KMS-11 (cell line): ENCODE results near the gene MYT1.
"Not testable (repeated sequence)": the region's sequence is repeated elsewhere in the genome, so short reads cannot be mapped to it uniquely, and the experiment has no call there.

Experiments
- H2AFZ ChIP-seq: fragments of 200-600 bp; sonication (generic); 2 replicates; pipeline ENCODE4 v1.6.1; 2016; ENCODE audit warnings: antibody characterized with exemption, mixed run types, low read depth
- H3K27ac ChIP-seq: fragments of 200-600 bp; sonication (generic); 2 replicates; pipeline ENCODE4 v1.6.1; 2016; ENCODE audit warnings: mild to moderate bottlenecking, mixed run types
- H3K27me3 ChIP-seq: fragments of 200-600 bp; sonication (generic); 2 replicates; pipeline ENCODE4 v1.6.1; 2017; ENCODE audit warnings: mild to moderate bottlenecking, low read depth, mixed run types, moderate library complexity; ENCODE audit not compliant: insufficient read depth
- H3K36me3 ChIP-seq: fragments of 200-600 bp; sonication (generic); 2 replicates; pipeline ENCODE4 v1.6.1; 2017; ENCODE audit warnings: mild to moderate bottlenecking, mixed run types; ENCODE audit not compliant: insufficient read depth
- H3K4me1 ChIP-seq: fragments of 200-600 bp; sonication (generic); 2 replicates; pipeline ENCODE4 v1.6.1; 2016; ENCODE audit warnings: mild to moderate bottlenecking, low read depth, mixed run types; ENCODE audit not compliant: poor library complexity, severe bottlenecking
- H3K4me2 ChIP-seq: fragments of 200-600 bp; sonication (generic); 2 replicates; pipeline ENCODE4 v1.7.0; 2016; ENCODE audit warnings: mild to moderate bottlenecking, mixed run types
- H3K4me3 ChIP-seq: fragments of 200-600 bp; sonication (generic); IDR thresholded peaks from 2 replicates; pipeline ENCODE4 v1.6.1; 2017; ENCODE audit warnings: low read depth, low read length, mixed read lengths; ENCODE audit not compliant: insufficient read depth
- H3K79me2 ChIP-seq: fragments of 200-600 bp; sonication (generic); 2 replicates; pipeline ENCODE4 v1.6.1; 2016; ENCODE audit warnings: low read depth, mixed run types; ENCODE audit not compliant: insufficient read depth
- H3K9ac ChIP-seq: fragments of 200-600 bp; sonication (generic); 2 replicates; pipeline ENCODE4 v1.6.1; 2016; ENCODE audit warnings: mild to moderate bottlenecking, mixed run types
- H4K20me1 ChIP-seq: fragments of 200-600 bp; sonication (generic); 2 replicates; pipeline ENCODE4 v1.6.1; 2016; ENCODE audit warnings: mild to moderate bottlenecking, mixed run types; ENCODE audit not compliant: insufficient read depth
- TF ChIP-seq, protein P1 (sequence below): fragments of 200-600 bp; sonication (generic); conservative IDR thresholded peaks from 2 replicates; pipeline ENCODE4 v1.6.1; 2017; ENCODE audit warnings: low read depth, mild to moderate bottlenecking, antibody characterized with exemption, low read length, moderate library complexity, mixed read lengths

MYT1 gene

DNA sequence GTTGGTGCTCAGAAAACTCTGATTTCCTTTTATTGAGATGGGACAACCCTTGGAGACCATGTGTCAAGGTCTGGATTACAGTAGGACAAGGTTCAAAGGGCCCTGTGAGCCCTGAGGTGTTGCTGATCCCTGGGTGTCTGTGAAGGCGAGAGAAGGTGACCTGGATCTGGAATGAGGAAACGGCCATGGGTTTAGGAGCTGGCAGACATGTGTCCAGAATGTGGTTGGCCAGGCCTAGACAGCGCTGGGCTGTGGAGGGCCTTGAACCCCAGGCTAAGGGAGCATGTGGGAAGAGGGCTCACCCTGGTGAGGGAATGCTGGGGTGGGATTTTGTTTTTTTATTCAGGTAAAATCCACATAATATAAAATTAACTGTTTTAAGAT lies 116.2 kb downstream of the MYT1 start:
- Histone ChIP-seq H2AFZ (no peak overlapping the region), H4K20me1 (no peaks in the 10 kb centered on the region), H3K36me3 (no peaks in the 10 kb centered on the region), H3K4me1 (no peaks in the 10 kb centered on the region), H3K79me2 (no peaks in the 10 kb centered on the region), H3K4me3 (no peak overlapping the region), H3K27me3 (peaks cover 6% of the 10 kb centered on the region; the same call in 1 of the 2 replicates), H3K27ac (no peak overlapping the region), H3K9ac (no peak overlapping the region), H3K4me2 (no peak overlapping the region)
- TF ChIP-seq, protein P1, sequence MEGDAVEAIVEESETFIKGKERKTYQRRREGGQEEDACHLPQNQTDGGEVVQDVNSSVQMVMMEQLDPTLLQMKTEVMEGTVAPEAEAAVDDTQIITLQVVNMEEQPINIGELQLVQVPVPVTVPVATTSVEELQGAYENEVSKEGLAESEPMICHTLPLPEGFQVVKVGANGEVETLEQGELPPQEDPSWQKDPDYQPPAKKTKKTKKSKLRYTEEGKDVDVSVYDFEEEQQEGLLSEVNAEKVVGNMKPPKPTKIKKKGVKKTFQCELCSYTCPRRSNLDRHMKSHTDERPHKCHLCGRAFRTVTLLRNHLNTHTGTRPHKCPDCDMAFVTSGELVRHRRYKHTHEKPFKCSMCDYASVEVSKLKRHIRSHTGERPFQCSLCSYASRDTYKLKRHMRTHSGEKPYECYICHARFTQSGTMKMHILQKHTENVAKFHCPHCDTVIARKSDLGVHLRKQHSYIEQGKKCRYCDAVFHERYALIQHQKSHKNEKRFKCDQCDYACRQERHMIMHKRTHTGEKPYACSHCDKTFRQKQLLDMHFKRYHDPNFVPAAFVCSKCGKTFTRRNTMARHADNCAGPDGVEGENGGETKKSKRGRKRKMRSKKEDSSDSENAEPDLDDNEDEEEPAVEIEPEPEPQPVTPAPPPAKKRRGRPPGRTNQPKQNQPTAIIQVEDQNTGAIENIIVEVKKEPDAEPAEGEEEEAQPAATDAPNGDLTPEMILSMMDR = no peak

DNA sequence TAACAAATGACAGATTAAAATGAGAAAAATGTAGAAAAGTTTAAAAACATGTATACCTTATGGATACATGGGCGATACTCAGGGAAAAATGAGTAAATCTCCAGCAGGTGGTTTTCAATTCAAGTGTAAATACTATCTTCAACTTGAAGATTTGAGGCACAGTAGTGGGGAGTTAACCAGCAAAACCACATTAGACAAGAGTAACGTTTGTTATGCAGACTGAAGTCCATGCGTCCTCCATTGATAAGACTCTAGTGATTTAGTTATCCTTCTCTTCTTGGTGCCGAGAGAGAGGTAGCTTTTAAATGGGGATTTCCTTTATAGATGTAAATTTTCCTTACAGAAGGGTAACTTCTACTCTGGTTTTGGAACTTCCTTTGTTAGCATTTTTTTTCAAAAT lies 119.4 kb downstream of the MYT1 start:
- Histone ChIP-seq H3K4me3 (no peak overlapping the region), H3K79me2 (no peaks in the 10 kb centered on the region), H3K36me3 (no peaks in the 10 kb centered on the region), H4K20me1 (no peaks in the 10 kb centered on the region), H3K27ac (no peak overlapping the region), H3K9ac (no peak overlapping the region), H3K27me3 (peaks cover 6% of the 10 kb centered on the region; the same call in 1 of the 2 replicates), H3K4me2 (no peak overlapping the region), H3K4me1 (no peaks in the 10 kb centered on the region), H2AFZ (no peak overlapping the region)
- TF ChIP-seq, protein P1 = no peak

DNA sequence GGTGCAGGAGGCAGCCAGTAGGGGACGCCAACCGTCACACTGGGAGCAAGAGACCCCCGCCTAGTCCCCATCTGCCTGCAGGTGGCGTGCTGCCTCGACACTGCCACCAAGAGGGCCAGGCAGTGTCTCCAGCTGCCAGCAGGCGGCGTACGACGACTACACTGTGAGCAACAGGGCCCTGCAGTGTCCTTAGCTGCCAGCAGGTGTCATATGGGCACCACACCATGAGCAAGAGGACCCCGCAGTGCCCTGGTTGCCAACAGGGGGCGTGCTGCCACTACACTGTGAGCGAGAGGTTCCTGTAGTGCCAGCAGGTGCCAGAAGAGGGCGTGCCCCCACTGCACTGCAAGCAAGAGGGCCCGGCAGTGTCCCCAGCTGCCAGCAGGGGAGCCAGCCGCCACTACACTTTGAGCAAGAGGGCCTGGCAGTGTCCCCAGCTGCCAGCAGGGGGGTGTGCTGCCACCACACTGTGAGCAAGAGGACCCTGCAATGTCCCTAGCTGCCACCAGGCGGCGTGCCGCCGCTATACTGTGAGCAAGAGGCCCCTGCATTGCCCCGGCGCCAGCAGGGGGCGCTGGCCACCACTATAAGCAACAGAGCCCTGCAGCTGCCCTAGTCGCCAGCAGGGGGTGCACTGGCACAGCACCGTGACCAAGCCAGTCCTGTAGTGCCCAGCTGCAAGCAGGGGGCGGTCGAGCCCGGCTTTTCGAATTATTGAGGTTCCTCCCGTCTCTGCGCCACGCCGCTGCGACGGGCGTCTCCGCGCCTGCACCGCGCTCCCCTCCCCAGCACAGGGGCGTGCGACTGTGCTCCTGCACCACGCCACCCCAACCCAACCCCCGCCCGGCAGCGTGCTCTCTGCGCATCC lies 121.6 kb downstream of the MYT1 start:
- H3K36me3 ChIP-seq, H3K4me3 ChIP-seq, H3K27me3 ChIP-seq, H3K27ac ChIP-seq, H3K9ac ChIP-seq, H2AFZ ChIP-seq, H3K79me2 ChIP-seq, H4K20me1 ChIP-seq, H3K4me1 ChIP-seq, H3K4me2 ChIP-seq: not testable (repeated sequence)
- TF ChIP-seq, protein P1 = peak; percentile 97

DNA sequence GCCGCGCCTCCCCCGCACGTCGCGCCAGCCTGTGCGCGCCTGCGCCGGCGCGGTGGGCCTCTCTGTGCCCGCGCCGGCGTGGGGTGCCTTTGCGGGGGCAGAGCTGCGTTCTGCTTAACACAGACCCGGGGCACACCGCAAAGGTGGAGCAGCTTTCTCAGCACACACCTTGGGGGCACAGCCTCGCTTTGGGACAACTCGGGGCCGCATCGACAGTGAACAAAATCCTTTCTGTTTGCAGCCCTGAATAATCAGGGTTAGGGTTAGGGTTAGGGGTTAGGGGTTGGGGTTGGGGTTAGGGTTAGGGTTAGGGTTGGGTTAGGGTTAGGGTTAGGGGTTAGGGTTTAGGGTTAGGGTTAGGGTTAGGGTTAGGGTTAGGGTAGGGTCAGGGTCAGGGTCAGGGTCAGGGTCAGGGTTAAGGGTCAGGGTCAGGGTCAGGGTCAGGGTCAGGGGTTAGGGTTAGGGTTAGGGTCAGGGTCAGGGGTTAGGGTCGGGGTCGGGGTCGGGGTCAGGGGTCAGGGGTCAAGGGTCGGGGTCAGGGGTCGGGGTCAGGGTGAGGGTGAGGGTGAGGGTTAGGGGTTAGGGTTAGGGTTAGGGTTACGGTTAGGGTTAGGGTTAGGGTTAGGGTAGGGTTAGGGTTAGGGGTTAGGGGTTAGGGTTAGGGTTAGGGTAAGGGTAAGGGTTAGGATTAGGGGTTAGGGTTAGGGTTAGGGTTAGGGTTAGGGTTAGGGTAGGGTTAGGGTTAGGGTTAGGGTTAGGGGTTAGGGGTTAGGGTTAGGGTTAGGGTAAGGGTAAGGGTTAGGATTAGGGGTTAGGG lies 122.4 kb downstream of the MYT1 start:
- H3K36me3 ChIP-seq, H3K27me3 ChIP-seq, H3K79me2 ChIP-seq, H3K9ac ChIP-seq, H4K20me1 ChIP-seq, H2AFZ ChIP-seq, H3K4me3 ChIP-seq, H3K4me1 ChIP-seq, H3K27ac ChIP-seq, H3K4me2 ChIP-seq: not testable (repeated sequence)

DNA sequence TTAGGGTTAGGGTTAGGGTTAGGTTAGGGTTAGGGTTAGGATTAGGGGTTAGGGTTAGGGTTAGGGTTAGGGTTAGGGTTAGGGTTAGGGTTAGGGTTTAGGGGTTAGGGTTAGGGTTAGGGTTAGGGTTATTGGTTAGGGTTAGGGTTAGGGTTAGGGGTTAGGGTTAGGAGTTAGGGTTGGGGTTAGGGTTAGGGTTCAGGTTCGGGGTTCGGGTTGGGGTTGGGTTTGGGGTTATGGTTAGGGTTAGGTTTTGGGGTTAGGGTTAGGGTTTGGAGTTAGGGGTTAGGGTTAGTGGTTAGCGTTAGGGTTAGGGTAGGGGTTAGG lies 123.0 kb downstream of the MYT1 start:
- not testable (repeated sequence) for H4K20me1 ChIP-seq, H3K36me3 ChIP-seq, H3K27me3 ChIP-seq, H3K9ac ChIP-seq, H3K4me3 ChIP-seq, H3K4me1 ChIP-seq, H3K27ac ChIP-seq, H3K79me2 ChIP-seq, H2AFZ ChIP-seq, H3K4me2 ChIP-seq
